NT2/D1 (cell line): ENCODE measurements around the gene CTNNA2.

Experiments
- SUZ12 ChIP-seq: IDR thresholded peaks from 2 replicates; pipeline ENCODE4 v1.6.1; 2011; ENCODE audit not compliant: insufficient read length, insufficient read depth; ENCODE audit errors: extremely low read depth
- YY1 ChIP-seq: IDR thresholded peaks from 2 replicates; pipeline ENCODE4 v1.6.1; 2011; ENCODE audit not compliant: insufficient read length, insufficient read depth

DNA sequence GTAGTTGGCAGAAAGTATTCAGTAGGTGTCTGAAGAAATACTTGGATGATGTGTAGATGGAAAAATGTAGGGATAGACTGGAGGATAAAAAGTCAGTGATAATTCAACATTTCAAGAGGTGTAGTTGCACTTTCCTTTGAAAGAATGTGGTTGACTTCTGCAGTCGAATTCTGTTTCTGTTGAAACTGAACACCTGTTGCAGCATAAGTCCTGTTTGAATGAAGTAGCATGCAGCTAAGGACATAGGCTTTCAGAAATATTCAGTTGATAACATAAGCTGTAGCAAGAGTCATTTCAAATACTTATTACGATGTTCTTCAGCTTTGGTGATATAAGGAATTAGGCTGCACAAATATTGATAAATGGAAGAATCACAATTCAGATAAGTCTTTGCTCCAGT is 1129.6 kb downstream of the CTNNA2 start:
- TF ChIP-seq YY1 (no peak), SUZ12 (no peak)
